Right kidney (tissue), 1 donor: Measurements from ENCODE around the gene HELZ.

Source experiments
- DNase-seq: peaks from one replicate; pipeline ENCODE4 v3.0.0-alpha.2; 2016

Gene HELZ

DNA sequence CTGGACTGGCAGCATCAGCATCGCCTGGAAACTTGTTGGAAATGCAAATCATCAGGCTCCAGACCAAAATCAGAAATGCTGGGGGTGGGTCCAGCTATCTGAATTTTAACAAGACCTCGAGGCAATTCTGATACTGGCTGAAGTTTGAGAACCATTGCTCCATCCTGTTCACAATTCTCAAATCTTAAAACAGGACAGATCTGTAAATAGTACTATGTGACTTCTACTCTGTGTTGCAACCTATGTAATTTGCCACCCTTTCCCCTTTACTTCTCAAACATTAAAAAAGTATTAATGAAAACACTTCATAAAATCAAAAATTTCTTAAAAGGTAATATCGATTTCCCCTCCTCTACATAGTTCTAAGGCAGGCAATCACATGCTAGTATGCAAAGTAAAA, 172.1 kb downstream of the HELZ start:
- DNase-seq = no peak

GRCh38 chr17:67071595-67071994, 173.4 kb downstream of the HELZ start:
- DNase-seq = no peak

- no peak for DNase-seq
Observed at GRCh38 chr17:67069603-67070136, 175.3 kb downstream of the HELZ start.

DNA sequence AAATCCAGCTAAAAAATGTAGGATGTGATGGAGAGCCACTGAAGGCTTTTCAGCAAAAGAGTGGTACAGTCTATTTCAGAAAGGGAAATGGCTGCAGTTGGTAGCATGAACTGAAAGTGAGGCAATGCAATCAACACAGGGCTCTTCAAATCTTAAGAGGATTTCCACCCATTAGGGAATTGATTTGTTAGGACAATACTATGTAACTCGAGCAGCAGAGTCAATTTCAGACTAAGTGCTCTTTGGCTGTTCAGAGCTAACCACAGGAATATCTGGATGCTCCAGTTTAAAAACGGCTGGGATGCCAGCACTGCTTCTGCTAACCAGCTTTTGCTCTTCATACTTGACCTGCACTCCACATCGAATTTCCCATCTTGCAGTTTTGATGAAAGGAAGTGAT, 176.0 kb downstream of the HELZ start:
- no peak for DNase-seq

- DNase-seq = no peak
Observed at GRCh38 chr17:67067571-67068482, 177.2 kb downstream of the HELZ start.

DNA sequence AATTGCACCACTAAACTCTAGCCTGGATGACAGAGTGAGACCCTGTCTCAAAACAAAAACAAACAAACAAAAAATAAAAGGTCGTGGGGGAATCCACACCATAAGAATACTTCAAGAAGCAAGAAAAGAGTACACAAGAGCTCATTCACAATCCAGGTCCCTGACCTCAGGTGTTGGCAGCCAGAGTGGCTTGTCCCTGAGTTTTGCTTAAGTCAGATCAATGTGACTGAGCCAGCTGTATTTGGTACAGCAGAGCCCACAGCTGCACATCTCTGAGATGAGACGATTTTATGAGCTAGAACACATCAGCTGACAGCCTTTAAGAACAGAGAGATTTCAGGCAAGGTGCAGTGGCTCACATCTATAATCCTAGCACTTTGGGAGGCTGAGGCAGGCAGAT, 178.3 kb downstream of the HELZ start:
- no peak for DNase-seq

GRCh38 chr17:67063141-67063540, 181.9 kb downstream of the HELZ start:
- DNase-seq = no peak

DNA sequence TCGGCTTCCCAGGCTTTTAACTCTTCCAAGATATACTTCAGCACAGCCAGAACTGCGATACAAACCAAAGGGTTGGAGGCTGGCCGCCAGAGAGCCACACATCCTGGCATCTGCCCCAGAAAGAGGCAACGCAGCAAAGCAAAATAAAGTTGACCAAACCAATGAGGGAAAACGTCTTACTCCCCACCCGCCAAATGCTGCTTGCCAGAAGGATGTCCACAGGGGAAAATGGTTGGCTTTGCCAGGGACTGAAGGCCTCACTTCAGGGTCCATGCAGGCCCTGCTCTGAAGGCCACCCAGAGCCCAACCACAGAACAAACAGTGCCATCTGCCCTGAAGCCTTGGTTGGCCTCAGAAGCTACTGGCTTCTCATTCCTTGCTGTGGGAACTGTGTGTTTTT, 185.6 kb downstream of the HELZ start:
- no peak for DNase-seq

GRCh38 chr17:67058036-67058435, 187.0 kb downstream of the HELZ start:
- no peak for DNase-seq

GRCh38 chr17:67056746-67057490, 188.1 kb downstream of the HELZ start:
- DNase-seq = no peak

- no peak for DNase-seq
Observed at GRCh38 chr17:67055811-67056745, 188.9 kb downstream of the HELZ start.

DNA sequence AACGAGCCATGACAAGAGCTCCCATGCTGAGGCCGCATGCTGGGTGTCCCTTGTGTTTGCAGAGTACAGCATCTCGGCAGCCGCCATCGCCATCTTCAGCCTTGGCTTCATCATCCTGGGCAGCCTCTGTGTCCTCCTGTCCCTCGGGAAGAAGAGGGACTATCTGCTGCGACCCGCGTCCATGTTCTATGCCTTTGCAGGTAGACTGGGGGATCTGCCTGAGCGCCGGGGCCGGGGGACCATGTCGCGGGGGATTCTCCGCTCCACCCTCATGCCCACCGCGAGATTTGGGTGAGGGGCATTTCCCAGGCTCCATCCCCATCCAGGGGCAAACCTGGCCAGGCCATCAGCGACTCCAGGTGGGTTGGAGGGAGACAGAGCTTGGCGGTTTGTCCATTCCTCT, 190.0 kb downstream of the HELZ start:
- DNase-seq = no peak

- DNase-seq = no peak
Observed at GRCh38 chr17:67054608-67055007, 190.4 kb downstream of the HELZ start.

DNA sequence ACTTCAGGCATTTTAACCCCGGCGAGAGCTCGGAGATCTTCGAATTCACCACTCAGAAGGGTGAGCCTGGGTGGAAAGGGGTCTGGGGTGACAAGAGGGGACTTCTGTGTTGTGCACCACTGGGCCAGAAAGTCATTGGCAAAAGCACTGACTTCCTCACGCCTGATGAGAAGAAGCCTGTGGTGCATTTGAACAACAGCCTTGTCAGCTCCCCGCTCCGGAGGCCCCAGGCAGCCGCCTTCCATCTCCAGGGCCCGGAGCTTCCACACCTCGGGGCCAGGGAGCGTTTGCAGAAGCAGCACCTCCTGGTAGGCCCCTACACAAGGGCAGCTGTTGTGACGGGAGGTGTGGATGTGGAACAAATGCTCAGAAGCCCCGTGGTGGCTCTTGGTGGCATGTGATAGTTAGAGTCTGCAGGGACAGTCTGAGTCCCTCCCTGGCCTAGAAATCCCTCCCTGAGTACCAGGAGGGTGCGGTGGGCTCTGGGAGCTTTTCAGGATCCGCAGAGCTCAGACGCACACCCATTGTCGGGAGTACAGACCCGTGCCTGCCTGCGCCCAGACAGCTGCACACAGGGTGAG, 190.9 kb downstream of the HELZ start:
- no peak for DNase-seq

DNA sequence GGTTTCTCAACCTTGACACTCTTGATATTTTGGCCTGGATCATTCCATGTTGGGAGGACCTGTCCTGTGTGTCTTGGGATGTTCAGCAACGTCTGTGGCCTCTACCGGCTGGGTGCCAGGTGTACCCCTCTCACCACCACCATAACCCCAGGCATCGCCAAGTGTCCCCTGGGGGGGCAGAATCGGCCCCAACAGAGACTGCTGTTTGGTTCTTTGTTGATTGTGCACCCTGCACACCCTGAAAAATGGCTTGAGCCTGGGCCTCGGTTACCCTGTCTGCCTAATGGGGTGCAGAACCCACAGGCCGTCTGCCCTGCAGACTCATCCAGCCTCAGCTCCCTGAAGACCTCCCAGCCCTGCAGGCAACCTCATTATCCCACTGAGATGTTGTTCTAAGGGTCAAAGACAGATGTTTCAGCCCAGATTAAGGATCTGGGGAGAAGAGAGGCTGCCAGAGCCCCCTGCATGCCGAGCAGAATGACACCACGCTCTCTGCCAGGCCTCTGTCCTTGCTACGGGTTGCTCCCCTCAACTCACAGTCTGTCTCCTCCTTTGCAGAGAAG, 191.5 kb downstream of the HELZ start:
- no peak for DNase-seq

DNA sequence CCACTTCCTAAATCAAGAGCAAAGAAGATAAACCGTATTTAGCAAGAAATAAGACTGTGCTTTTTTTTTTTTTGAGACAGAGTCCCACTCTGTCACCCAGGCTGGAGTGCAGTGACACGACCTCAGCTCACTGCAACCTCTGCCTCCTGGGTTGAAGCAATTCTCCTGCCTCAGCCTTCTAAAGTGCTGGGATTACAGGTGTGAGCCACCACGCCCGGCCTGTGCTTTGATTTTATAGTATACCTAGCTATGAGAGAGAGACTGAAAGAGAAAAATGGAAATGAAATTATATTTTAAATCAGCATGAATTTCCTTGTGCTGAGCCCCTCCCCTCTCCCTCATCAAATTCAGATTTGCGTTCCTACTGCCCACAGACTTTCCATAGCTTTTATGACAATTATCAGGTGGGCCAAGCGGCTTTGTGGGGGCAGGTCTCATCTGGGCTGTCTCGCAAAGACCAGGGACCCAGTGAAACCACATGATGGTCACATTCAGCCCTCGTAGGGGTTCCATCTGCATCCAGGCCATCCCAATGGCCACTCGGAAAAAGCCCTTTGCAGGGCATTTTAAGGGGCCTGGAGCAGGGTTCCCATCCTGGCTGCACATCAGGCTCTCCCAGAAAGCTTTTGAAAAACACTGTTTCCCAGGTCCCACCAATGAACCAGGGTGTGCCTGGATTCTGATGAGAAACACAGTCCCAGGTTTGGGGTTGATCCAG, 192.1 kb downstream of the HELZ start:
- DNase-seq = no peak

DNA sequence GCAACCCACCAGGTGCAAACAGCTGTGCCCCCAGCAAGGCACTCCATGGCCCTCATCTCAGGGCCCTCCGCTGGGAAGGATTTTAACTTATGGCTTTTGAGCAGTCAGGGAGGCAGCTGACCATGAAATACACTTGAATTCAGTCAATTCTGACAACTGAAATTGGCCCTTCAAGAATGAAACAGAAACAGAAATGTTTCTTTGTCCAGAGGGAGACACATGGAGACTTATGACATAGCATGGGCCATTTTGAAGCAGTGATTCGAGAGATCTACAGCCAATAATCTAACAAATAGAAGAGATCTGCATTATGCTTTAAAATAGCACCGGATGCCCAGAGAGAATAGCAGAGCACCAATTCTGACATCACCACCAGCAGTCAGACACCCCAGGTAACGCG, 193.2 kb downstream of the HELZ start:
- DNase-seq = no peak

GRCh38 chr17:67051155-67051538, 193.8 kb downstream of the HELZ start:
- DNase-seq = no peak

GRCh38 chr17:67050471-67051154, 194.4 kb downstream of the HELZ start:
- no peak for DNase-seq

DNA sequence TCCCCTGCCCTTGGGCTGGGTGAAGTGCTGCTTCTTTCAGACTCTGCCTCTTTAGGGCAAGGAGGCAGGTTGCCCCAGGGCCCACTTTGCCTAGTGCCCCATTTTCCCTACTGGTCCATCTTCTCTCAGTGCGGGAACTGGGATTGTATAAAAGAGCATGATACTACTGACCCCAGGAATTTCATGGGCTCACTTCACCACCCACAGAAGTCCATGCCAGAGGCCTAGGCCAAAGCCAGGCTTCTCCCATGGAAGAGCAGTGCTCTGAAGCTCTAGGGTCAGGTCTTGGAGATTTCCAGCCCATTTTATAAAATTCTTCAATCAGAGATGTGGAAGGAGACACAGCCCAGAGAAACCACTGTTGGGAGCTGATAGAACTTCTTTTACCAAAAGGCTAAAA, 194.9 kb downstream of the HELZ start:
- no peak for DNase-seq
